Cardiac fibroblast (primary cell): ENCODE measurements around the gene VGLL2.

Source experiments
- DNase-seq, 2 donors: peaks; one replicate each; pipeline versions ENCODE4 v3.0.0 to v3.0.0-alpha.2; 2010; ENCODE audit warnings: low read depth in 2 of 2
- H3K4me3 ChIP-seq, 2 donors: replicated peaks in 1 of 2; 1 replicate in 1 of 2; 2 replicates in 1 of 2; pipeline ENCODE4 v1.5.1; 2011; ENCODE audit warnings: low read depth in 2 of 2, low read length in 2 of 2, mild to moderate bottlenecking in 2 of 2, moderate library complexity in 1 of 2
- TF ChIP-seq, protein P1 (sequence below): IDR thresholded peaks from one replicate; pipeline ENCODE4 v1.5.1; 2011; ENCODE audit warnings: low read depth, mild to moderate bottlenecking, low read length, inconsistent platforms

The VGLL2 gene

DNA sequence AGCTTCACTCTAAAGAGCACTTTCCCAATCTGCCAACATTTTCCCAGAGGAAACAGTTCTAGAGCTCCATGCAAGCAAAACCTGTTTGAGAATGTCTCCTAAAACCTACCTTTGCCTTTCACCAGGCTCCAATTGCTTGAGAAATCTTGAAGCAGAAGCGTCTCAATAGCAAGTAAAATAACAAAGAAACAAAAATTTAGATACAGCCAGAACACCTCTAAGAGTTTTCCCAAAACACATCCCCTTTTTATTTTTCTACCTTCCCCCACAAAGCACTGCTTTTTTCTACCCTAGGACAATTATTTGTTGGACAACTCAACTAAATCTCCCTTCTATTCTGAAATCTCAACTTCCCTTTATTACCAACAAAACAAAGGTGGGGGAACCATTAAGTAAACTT is 3.6 kb downstream of the VGLL2 start:
- no peak for DNase-seq
- TF ChIP-seq, protein P1, sequence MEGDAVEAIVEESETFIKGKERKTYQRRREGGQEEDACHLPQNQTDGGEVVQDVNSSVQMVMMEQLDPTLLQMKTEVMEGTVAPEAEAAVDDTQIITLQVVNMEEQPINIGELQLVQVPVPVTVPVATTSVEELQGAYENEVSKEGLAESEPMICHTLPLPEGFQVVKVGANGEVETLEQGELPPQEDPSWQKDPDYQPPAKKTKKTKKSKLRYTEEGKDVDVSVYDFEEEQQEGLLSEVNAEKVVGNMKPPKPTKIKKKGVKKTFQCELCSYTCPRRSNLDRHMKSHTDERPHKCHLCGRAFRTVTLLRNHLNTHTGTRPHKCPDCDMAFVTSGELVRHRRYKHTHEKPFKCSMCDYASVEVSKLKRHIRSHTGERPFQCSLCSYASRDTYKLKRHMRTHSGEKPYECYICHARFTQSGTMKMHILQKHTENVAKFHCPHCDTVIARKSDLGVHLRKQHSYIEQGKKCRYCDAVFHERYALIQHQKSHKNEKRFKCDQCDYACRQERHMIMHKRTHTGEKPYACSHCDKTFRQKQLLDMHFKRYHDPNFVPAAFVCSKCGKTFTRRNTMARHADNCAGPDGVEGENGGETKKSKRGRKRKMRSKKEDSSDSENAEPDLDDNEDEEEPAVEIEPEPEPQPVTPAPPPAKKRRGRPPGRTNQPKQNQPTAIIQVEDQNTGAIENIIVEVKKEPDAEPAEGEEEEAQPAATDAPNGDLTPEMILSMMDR = no peak
- H3K4me3 ChIP-seq = no peak overlapping the region

DNA sequence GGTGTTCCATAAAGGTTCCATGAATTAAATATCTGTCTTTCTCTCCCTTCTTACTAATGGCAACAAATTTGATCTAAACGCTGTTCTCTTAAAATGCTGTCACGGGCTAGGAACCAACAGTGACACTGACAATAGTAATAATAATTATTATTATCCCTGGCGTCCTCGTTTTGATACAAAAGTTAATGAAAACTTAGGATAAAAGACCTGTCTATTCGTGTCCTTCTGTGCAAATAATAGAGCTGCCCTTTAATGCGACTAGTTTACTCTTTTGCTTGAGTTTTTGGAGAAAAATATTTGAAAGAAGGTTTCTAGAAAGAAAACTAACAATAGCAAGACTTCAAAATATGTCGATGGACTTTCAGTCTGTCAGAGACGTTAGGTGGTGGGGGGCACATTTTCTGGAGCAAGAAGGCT is 4.3 kb downstream of the VGLL2 start:
- DNase-seq = no peak
- no peak overlapping the region for H3K4me3 ChIP-seq
- TF ChIP-seq, protein P1 = no peak

DNA sequence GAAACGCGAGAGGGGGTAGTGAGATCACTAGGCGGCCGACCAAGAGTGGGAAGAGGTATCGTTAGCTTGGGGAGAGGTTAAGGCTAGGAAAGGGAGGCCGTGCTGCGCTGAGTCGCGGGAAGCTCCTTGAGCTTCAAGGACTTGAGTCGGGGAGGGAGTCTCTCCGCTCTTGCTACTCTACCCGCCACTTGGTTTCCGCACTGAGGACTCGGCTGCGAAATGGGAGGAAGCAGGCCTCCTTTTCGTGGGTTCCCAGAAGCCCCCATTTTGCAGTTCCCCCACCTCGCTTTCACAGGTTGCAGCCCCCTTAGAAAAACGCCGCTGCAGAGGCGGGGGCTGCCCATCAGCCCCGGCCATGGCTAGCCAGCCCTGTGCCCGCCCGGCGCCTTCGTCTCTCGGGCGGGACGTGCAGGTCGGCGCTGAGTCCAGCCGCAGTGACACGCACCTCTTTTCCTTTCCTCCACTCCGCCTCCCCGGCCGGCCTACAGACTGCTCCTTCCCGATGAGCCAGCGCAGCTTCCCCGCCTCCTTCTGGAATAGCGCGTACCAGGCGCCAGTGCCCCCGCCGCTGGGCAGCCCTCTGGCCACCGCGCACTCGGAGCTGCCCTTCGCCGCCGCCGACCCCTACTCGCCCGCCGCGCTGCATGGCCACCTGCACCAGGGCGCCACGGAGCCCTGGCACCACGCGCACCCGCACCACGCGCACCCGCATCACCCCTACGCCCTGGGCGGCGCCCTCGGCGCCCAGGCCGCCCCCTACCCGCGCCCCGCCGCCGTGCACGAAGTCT is 4.9 kb downstream of the VGLL2 start:
- TF ChIP-seq, protein P1 = no peak
- peak in 1 of 2 donors; percentile 17 for DNase-seq
- no peak overlapping the region for H3K4me3 ChIP-seq

DNA sequence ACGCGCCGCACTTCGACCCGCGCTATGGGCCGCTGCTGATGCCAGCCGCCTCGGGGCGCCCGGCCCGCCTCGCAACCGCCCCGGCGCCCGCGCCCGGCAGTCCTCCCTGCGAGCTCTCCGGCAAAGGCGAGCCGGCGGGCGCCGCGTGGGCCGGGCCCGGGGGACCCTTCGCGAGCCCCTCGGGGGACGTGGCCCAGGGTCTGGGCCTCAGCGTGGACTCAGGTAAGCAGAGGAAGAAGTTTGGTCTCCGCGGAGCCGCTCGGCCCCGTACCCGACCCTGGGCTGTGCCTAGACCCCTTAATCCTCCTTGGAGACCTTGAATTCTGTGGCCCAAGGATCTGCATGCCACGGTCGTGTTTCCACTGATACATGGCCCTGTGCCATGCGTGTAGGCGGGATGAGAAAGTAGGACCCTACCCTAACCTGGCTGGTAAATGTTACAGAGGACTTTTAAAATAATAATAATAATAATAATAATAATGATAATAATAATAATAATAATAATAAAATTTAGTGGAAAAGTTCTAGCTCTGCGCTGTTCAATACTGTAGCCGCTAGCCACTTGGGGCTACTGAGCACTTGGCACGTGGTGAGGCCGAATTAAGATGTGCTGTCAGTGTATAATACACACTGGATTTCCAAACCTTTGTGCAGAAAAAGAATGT is 5.6 kb downstream of the VGLL2 start:
- no peak for DNase-seq
- H3K4me3 ChIP-seq = no peak overlapping the region
- TF ChIP-seq, protein P1 = no peak

DNA sequence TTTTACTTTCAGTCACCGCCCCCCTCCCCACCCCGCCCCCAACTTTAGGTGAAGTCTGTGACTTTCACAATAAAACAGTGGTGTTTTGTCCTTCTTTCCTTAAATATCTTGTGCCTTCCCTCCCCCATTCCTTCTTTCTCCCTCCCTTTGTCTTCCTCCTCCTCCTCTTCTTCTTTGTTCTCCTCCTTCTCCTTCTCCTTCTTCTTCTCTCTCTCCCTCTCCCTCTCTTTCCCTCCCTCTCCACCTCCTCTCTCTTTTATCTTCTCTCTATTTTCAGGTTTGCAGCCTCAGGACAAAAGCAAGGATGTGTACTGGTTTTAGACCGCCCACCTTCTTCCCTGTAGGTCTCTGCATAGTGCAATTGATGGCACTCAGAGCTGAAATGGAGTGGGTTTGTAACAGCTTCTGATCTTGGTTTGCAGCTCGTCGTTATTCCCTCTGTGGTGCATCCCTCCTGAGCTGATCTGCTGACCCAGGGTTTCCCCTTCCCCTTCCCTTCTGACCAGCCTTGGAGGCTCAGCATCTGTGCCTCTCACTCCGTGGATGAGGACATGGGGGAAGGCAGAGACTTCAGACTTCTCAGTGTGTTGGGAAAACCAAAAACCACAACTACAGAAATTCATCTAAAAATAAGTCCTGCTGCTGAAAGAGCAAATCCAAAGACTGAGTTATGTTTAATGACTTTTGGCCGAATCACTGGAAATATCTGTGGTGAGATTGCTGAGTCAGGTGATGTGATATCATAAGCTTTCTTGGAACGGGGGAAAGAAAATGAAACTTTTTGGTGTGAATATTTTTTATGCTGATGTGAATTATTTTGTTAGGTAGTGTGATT is 6.9 kb downstream of the VGLL2 start:
- no peak for DNase-seq

DNA sequence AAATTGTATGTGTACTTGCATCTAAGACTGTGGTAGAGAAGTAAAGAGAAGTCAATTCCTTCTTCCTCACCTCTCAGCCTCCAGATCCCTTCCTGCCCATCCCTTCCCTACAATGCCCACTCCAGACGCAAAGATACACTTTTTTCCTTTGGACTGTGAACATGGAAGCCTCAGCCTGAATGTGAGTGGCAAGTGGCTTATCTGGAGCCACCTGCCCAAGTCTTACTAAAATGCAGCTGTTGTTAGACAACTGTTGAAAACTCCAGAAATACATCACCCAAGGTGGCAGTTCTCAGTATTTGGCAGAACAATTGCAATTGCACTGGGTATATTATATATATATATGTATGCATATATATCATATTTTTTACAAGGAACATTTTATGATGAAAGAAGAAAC is 7.5 kb downstream of the VGLL2 start:
- no peak for DNase-seq
- no peak overlapping the region for H3K4me3 ChIP-seq
- TF ChIP-seq, protein P1 = no peak

More for the DNA sequence above, 6.9 kb downstream of the VGLL2 start:
- TF ChIP-seq, protein P1 = no peak
- no peak overlapping the region for H3K4me3 ChIP-seq
